ENCODE measurements around the gene VEGFB. TPM values are rescaled to one million over a fixed set of nuclear protein-coding genes. Genes with fewer than 3 reads are reported as not detected.

VEGFB gene
- total RNA-seq, 4 donors from 2014 or later: 52.9 to 101 (median 75.7) TPM

GRCh38 chr11:64238999-64239398 lies 4.6 kb downstream of the VEGFB start:
- WGBS, 2 donors: 86% methylated on average over 5 of the region's 5 CpGs
- Histone ChIP-seq H3K27ac (no peak overlapping the region), H3K27me3 (no peaks in the 10 kb centered on the region), H3K9me3 (no peaks in the 10 kb centered on the region), H3K4me1 (peaks cover 32 to 35% of the 10 kb centered on the region in 2 donors), H3K36me3 (peaks cover 10 to 12% of the 10 kb centered on the region in 2 donors), H3K4me3 (replicated peaks in 1 of 3) (no peak overlapping the region)
- TF ChIP-seq CTCF (IDR thresholded peaks at IDR 0.05) (no peak), POLR2A (IDR thresholded peaks at IDR 0.05) (no peak)
- intact Hi-C loops (cut with DNase I): no loop called here
- no peak for DNase-seq

- Histone ChIP-seq H3K4me3 (replicated peaks in 1 of 3) (peak overlapping the region in 1 of 3 donors; percentile 45), H3K4me1 (peaks cover 32 to 36% of the 10 kb centered on the region in 2 donors), H3K36me3 (peaks cover 10 to 12% of the 10 kb centered on the region in 2 donors), H3K27ac (peak overlapping the region; percentile 95 to 99 (median 98)), H3K27me3 (no peaks in the 10 kb centered on the region), H3K9me3 (no peaks in the 10 kb centered on the region)
- WGBS, 2 donors: 86 to 90% methylated on average over 10 to 11 of the region's 11 CpGs
- TF ChIP-seq POLR2A (IDR thresholded peaks at IDR 0.05) (no peak), CTCF (IDR thresholded peaks at IDR 0.05) (no peak)
- DNase-seq: no peak
- intact Hi-C loops (cut with DNase I): no loop called here
Observed at GRCh38 chr11:64239662-64240434, 5.5 kb downstream of the VEGFB start.

- Histone ChIP-seq H3K4me1 (peaks cover 33 to 36% of the 10 kb centered on the region in 2 donors), H3K36me3 (peaks cover 10 to 12% of the 10 kb centered on the region in 2 donors), H3K27ac (peak within 1 kb of the TSS; percentile 95 to 99 (median 98)), H3K9me3 (no peaks in the 10 kb centered on the region), H3K27me3 (no peaks in the 10 kb centered on the region), H3K4me3 (replicated peaks in 1 of 3) (peak within 1 kb of the TSS; percentile 35 to 95 (median 63))
- 2 to 4% methylated on average over 11 to 22 of the region's 58 CpGs for WGBS, 2 donors
- intact Hi-C loops (cut with DNase I): no loop called here
- TF ChIP-seq CTCF (IDR thresholded peaks at IDR 0.05): no peak
- TF ChIP-seq POLR2A (IDR thresholded peaks at IDR 0.05): peak; percentile 68 to 95
- DNase-seq: peak; percentile 98
Observed at GRCh38 chr11:64240435-64241240, 6.3 kb downstream of the VEGFB start, which contains the start of gene FKBP2. Gene FKBP2, plus strand, starts transcription at chr11:64241095. Its CDS starts 1,293 bp downstream, at chr11:64242388.

- Histone ChIP-seq H3K36me3 (peaks cover 10 to 12% of the 10 kb centered on the region in 2 donors), H3K9me3 (no peaks in the 10 kb centered on the region), H3K27ac (peak overlapping the region; percentile 95 to 99 (median 98)), H3K27me3 (no peaks in the 10 kb centered on the region), H3K4me3 (replicated peaks in 1 of 3) (peak overlapping the region in 2 of 3 donors; percentile 35 to 45), H3K4me1 (peaks cover 31 to 36% of the 10 kb centered on the region in 2 donors)
- intact Hi-C loops (cut with DNase I): no loop called here
- TF ChIP-seq CTCF (IDR thresholded peaks at IDR 0.05): no peak
- TF ChIP-seq POLR2A (IDR thresholded peaks at IDR 0.05): no peak
- DNase-seq: peak; percentile 99 to 100
- 0% methylated on average over 6 to 12 of the region's 24 CpGs for WGBS, 2 donors
Observed at GRCh38 chr11:64241241-64241490, 6.8 kb downstream of the VEGFB start.
